Activated T-cell treated with anti-CD3 and anti-CD28 coated beads, Interleukin-2, amount 50 U/mL, for 48 hours (primary cell): Measurements from ENCODE around the gene TMEM8B.
"Not testable (repeated sequence)": the region's sequence is repeated elsewhere in the genome, so short reads cannot be mapped to it uniquely, and the experiment has no call there.

Experiments
- DNase-seq, 2 experiments: peaks; one replicate each; pipeline ENCODE4 v3.0.0-alpha.2; 2020

The TMEM8B gene

GRCh38 chr9:35869621-35870216 is 40.7 kb downstream of the TMEM8B start:
- DNase-seq: no peak

- no peak for DNase-seq
Observed at GRCh38 chr9:35870351-35870923, 41.4 kb downstream of the TMEM8B start, which contains the start of gene OR13J1. Gene OR13J1 (minus strand): TSS chr9:35870401. CDS start chr9:35870401, 0 bp downstream.

DNA sequence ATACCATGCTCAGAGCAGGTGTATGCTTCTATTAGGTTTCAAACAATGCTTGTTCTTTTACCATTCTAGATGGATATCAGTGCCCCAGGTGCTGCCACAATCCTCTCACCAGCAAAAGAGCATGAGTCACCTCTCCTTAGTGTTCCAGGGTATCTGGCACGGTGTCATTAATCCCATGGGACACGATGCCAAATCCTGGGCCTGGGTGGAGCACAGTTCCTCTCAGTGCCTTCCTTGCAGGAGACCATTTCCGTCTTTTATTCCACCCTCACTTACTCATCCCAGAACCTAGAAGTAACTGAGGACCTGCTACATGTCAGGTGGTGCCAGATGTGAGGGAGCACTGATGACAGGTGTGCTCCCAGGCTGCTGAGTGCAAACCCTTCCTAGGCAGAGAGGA is 42.5 kb downstream of the TMEM8B start:
- DNase-seq: no peak

DNA sequence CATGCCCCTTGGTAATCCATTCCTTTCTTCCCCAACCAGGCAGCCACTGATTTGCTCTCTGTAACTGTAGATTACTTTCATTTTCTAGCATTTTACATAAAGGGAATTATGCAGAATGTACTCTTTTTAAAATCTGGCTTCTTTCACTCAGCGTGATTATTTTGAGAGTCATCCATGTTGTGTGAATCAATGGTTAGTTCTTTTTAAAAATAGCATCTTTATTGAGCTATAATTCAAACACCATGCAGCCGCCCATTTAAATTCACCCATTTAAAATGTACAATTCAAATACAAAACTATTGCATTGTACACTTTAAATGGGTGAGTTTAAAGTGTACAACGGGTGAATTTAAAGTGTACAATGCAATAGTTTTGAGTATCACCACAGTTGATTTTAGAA is 43.5 kb downstream of the TMEM8B start:
- DNase-seq: no peak

DNA sequence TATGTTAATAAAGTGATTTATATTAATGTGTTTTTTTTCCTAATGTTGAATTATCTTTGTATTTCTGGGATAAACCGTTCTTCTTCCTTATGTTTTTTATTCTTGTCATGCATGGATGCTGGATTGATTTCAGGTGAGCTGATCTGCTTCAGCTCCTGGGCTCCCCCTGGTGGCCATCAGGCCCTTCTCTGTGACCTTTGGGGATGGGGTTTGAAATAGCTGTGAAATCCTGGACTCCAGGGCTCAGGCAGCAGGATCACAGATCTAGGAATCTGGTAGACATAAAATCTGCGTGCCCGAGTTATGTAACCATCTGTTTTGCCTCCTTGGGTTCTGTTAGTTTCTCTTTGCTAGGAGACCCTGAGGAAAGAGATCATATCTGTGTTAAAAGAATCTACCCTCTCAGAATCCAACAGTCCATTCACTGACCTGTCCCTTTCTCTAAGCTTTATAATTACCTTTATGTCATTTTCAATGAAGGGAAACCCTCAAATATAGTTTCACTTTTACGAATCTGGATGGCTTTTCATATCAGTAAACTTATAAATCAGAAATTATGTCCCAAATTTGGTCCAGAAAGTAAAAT is 53.3 kb downstream of the TMEM8B start:
- peak; percentile 84 to 86 for DNase-seq

DNA sequence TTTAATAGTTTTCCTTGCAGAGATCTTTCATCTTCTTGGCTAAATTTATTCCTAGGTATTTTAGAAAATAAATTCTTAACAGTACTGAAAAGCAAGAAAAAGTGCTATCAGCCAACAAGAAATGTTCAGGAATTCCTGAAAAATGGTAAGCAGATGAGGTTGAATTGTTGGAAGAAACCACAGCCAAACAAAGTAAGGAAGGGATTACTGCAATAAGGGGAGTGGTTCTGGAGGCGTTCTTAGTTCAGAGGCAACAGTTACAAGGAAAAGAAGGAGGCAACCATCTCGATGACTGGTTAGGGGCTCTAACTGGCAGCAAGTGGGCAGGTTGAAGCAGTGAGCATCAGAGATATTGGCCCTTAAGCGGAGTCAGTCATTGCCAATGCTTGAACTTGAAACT is 54.0 kb downstream of the TMEM8B start:
- no peak for DNase-seq

DNA sequence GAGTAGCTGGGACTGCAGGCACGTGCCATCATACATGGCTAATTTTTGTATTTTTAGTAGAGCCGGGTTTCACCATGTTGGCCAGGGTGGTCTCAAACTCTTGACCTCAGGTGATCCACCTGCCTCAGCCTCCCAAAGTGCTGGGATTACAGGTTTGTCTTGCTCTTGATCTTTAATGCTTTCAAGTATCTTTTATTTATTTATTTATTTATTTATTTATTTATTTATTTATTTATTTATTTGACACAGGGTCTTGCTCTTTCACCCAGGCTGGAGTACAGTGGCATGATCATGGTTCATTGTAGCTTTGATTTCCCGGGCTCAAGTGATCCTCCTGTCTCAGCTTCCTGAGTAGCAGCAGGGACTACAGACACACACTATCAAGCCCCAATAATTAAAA is 55.9 kb downstream of the TMEM8B start:
- not testable (repeated sequence) for DNase-seq

DNA sequence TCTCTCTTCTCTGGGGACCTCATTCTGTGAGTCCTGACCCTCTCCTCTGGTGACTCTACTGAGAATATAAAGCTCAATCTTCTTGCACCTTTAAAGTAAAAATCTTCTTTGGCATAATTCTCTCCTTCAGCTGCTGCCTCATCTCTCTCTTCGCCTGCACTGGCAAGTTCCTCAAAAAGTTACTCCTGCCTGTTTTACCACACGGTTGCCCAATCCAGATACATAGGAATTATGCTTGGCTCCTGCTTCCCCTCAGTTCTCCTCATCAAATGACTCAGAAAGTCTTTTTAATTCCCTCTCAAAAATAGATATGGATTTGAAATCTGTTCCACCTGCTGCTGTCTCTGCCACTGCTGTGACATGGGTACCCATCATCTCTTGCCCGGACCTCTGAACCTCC is 62.6 kb downstream of the TMEM8B start:
- no peak for DNase-seq

GRCh38 chr9:35892051-35892450 is 63.0 kb downstream of the TMEM8B start:
- DNase-seq: no peak

GRCh38 chr9:35896570-35896969 is 67.5 kb downstream of the TMEM8B start:
- no peak for DNase-seq

GRCh38 chr9:35897376-35898099 is 68.5 kb downstream of the TMEM8B start:
- DNase-seq: not testable (repeated sequence)

DNA sequence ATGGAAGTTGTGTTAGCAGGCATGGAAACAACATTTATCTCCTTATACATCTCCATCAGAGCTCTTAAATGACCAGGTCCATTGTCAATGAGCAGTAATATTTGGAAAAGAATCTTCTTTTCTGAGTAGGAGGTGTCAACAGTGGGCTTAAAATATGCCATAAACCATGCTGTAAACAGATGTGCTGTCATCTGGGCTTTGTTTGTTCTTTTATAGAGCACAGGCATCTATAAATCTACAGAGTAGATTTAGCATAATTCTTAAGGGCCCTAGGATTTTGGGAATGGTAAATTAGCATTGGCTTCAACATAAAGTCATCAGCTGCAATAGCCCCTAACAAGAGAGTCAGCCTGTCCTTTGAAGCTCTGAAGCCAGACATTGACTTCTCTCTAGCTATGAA is 69.3 kb downstream of the TMEM8B start:
- DNase-seq: no peak

DNA sequence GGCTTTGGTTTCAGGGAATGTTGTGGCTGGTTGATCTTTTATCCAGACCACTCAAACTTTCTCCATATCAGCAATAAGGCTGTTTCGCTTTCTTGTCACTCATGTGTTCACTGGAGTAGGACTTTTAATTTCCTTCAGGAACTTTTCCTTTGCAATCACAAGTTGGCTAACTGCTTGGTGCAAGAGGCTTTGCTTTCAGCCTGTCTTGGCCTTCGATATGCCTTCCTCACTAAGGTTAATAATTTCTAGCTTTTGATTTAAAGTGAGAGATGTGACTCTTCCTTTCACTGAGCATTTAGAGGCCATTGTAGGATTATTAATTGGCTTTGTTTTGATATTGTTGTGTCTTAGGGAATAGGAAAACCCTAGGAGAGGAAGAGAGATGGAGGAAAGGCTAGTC is 70.0 kb downstream of the TMEM8B start:
- DNase-seq: no peak

DNA sequence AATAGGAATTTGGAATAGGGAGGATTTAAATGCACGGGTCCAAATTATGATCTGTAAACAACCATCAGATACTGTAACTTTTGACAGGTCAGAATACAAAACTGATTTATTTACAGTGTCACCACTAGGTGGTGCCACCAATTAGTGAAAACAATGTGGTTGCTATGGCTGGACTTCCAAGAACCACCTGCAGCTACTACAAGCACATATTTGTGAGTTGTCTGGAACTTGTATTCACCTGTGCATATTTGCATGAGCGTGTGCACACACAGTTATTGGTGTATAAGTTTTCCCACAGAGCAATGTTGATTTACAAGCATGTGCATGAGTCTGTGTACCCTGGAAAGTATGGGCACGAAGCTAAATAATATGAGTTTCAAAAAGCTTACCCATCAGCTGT is 74.0 kb downstream of the TMEM8B start:
- no peak for DNase-seq

DNA sequence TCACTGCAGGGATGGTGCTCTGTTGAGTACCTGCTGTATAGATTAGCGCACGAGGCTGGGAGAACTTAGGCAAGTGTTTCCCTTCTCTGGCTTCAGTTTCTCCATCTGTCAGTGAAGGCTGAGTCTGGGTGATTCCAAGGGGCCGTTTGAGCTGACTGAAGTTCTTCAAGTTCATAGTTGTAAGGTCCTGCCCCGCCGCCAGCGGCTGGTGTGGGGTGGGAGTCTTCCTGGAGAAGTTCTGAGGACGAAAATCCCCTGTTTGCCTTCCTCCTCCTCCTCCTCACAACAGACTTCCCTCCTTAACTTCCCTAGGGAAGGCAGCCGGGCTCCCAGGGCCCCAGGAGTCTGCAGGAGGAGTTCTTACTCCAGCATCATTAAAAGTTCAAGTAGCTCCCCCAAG is 75.3 kb downstream of the TMEM8B start:
- DNase-seq: no peak

DNA sequence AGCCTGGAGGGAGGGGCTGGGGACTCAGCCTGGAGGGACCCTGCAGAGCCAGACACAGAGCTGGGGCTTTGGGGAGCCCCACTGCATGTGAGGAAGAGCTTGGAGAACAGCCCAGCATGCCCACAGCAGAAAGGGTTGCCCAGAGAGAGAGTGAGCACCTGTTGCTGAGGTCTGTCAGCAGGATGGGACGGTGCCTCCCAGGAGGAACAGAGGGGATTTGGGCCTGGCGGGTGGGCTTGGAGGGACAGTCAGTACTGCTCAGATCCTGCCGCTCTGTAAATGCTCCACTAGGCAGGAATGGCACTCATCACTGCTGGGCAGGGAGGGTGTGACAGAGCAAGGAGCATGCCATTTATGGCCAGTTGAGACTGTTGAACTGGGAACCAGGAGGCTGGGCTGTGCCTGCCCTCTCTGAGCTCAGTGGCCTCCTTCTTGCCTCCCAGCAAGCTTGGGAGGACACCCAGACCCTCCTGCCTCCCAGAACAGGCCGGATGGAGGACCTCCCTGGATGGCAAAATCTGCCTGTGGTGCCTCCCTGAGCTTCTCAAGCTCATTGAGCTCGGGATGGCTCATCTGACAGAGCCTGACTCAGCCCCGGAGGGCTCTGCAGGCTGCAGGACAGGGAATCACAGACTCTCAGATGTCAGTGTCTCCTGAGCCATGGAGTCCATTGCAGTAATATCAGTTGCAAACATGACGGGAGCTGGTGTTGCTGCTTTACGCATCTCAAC is 76.2 kb downstream of the TMEM8B start:
- DNase-seq: no peak

DNA sequence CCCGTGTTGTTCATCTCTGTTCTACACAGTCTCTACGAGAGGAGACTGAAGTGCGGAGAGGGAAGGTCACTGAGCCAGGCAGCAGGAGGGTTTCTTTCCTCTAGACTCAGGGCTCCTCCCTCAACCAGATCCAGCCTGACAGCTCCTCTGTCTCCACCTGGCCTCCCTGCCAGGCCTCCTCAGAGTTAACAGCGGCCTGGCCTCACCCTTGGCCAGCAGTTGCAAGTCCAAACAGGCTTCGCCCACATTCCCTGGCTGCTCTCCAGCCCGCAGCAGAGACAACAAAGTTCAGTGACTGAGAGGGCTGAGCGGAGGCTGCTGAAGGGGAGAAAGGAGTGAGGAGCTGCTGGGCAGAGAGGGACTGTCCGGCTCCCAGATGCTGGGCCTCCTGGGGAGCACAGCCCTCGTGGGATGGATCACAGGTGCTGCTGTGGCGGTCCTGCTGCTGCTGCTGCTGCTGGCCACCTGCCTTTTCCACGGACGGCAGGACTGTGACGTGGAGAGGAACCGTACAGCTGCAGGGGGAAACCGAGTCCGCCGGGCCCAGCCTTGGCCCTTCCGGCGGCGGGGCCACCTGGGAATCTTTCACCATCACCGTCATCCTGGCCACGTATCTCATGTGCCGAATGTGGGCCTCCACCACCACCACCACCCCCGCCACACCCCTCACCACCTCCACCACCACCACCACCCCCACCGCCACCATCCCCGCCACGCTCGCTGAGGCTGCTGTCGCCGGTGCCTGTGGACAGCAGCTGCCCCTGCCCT is 77.1 kb downstream of the TMEM8B start, which contains the start of gene HRCT1:
Gene HRCT1 (plus strand): TSS at position 291 of the 768 bp plus-strand sequence. CDS start 86 bp downstream, at position 377.
- no peak for DNase-seq

DNA sequence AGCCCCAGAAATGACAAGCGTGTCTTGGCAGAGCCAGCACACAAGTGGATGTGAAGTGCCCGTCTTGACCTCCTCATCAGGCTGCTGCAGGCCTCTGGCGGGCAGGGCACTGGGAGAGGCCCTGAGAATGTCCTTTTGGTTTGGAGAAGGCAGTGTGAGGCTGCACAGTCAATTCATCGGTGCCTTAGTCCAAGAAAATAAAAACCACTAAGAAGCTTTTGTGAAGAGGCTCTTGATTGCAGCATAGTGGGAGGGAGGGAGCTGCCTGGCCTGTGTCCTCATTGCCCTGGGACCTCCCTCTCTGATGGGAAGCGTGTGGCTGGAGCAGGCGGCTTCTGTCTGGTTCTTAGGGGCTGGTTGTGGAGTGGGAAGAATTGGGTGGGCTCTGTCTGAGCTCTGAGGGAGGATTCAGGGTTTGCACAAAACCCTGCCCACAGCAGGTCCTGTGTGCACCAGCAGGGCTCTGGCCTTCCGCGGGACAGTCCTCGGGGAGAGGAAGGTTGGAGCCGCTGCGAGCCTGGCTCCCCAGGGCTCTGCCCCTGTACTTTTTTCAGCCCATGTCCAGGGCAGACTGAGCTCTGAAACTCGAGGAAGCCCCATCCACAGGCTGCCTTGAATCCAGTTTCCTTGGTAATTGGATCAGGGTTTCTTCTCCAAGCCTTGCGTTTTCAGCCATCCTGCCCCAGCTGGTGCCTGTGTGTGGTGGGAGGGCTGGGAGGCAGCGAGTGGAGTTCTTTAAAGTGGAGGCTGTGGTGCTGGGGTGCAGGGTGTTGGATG is 78.1 kb downstream of the TMEM8B start:
- no peak for DNase-seq

- no peak for DNase-seq
Observed at GRCh38 chr9:35907711-35908503, 78.9 kb downstream of the TMEM8B start.

DNA sequence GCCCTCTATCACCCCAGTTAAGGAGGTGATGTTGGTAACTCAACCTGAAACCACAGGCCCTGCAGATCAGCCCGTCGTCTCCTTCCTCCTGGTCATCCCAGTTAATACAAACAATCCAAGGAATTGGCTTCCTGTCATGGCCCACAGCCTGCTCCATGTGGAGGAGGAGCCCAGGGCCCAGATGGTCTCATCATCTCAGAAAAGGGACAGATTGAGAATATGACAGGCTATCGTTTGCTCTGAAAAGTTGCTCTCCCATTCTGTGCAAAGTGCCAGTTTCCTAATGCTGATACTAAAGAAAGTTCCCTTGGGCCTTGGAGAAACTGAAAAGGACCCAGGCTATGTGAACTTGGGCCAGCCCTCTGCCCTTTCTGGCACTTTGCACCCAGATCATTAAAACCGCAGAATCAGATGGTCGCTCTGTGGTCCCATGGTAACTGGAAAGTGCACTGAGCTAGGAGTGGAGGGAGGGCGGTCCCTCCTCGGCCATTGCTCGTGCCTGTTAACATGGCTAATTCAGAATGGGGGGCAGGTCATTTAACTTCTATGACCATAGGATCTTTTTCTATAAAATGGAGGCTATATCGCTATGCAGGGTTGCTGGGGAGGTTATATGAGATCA is 79.6 kb downstream of the TMEM8B start:
- no peak for DNase-seq
